Smooth muscle cell (in vitro differentiated cells): ENCODE data around the gene USP15. TPM values are rescaled to one million over a fixed set of nuclear protein-coding genes. Genes with fewer than 3 reads are reported as not detected.
"Not testable (repeated sequence)": the region's sequence is repeated elsewhere in the genome, so short reads cannot be mapped to it uniquely, and the experiment has no call there.

ENCODE experiments used
- DNase-seq: peaks from one replicate; lab custom pipeline; 2025; ENCODE audit not compliant: unreplicated experiment; lab: John Stamatoyannopoulos, UW
- H2AFZ ChIP-seq: fragments of 200-600 bp; sonication (generic); 2 replicates; pipeline ENCODE4 v1.6.0; 2016; ENCODE audit warnings: antibody characterized with exemption, low read depth, mild to moderate bottlenecking
- H3F3A ChIP-seq: fragments of 200-600 bp; sonication (generic); 2 replicates; pipeline ENCODE4 v1.6.0; 2017; ENCODE audit warnings: antibody characterized with exemption, low read depth
- H3K27ac ChIP-seq: fragments of 200-600 bp; sonication (generic); 2 replicates; pipeline ENCODE4 v1.5.1; 2016; ENCODE audit warnings: low read depth, mild to moderate bottlenecking
- H3K27me3 ChIP-seq: fragments of 200-600 bp; sonication (generic); 2 replicates; pipeline ENCODE4 v1.6.1; 2016; ENCODE audit warnings: low read depth, mild to moderate bottlenecking
- H3K36me3 ChIP-seq: fragments of 200-600 bp; sonication (generic); 2 replicates; pipeline ENCODE4 v1.5.1; 2016; ENCODE audit warnings: low read depth
- H3K4me1 ChIP-seq: fragments of 200-600 bp; sonication (generic); 2 replicates; pipeline ENCODE4 v1.5.1; 2016; ENCODE audit warnings: low read depth
- H3K4me2 ChIP-seq: fragments of 200-600 bp; sonication (generic); 2 replicates; pipeline ENCODE4 v1.6.0; 2016; ENCODE audit warnings: mild to moderate bottlenecking
- H3K4me3 ChIP-seq: fragments of 200-600 bp; sonication (generic); 2 replicates; pipeline ENCODE4 v1.5.1; 2016; ENCODE audit warnings: mild to moderate bottlenecking
- H3K79me2 ChIP-seq: fragments of 200-600 bp; sonication (generic); 2 replicates; pipeline ENCODE4 v1.6.0; 2016; ENCODE audit warnings: low read depth, mild to moderate bottlenecking
- H3K9ac ChIP-seq: fragments of 200-600 bp; sonication (generic); 2 replicates; pipeline ENCODE4 v1.6.0; 2016; ENCODE audit warnings: low read depth
- H3K9me3 ChIP-seq: fragments of 200-600 bp; sonication (generic); replicated peaks from 2 replicates; pipeline ENCODE4 v1.5.1; 2016; ENCODE audit warnings: low read depth
- H4K20me1 ChIP-seq: fragments of 200-600 bp; sonication (generic); 2 replicates; pipeline ENCODE4 v1.6.0; 2016; ENCODE audit warnings: low read depth
- CTCF ChIP-seq: fragments of 200-600 bp; sonication (generic); IDR thresholded peaks from 2 replicates; pipeline ENCODE4 v1.5.1; 2017; ENCODE audit warnings: borderline replicate concordance, mild to moderate bottlenecking, antibody characterized with exemption; ENCODE audit not compliant: insufficient read depth, poor library complexity, severe bottlenecking
- WGBS: methylation state at CpG from one replicate; pipeline ENCODE4 v1.1.7; 2016; ENCODE audit warnings: low lambda C conversion rate; 5-methylcytosine and 5-hydroxymethylcytosine counted together
- polyA plus RNA-seq: library from polyadenylated mRNA; unstranded; fragments of >200 nt; fragmentation: Nextera tagmentation; extraction: Ambion mirVana; gene quantifications from 2 replicates; pipeline ENCODE4 v1.2.1, GENCODE V29; 2016
- total RNA-seq: library from RNA; depleted of rRNA; stranded (reverse); fragments of >200 nt; gene quantifications from 2 replicates; pipeline ENCODE4 v1.2.3, GENCODE V29; 2014

The USP15 gene
- total and polyA plus RNA-seq, 2 experiments from 2014 or later, result 28.7 to 53.5 TPM

- Histone ChIP-seq H2AFZ (no peak overlapping the region), H3K79me2 (no peaks in the 10 kb centered on the region), H3K9me3 (no peaks in the 10 kb centered on the region), H3K27ac (peak overlapping the region; percentile 46), H3K4me3 (no peak overlapping the region), H3K4me2 (no peak overlapping the region), H4K20me1 (peaks cover 8% of the 10 kb centered on the region), H3K36me3 (peaks cover 4% of the 10 kb centered on the region), H3F3A (no peaks in the 10 kb centered on the region), H3K9ac (no peak overlapping the region), H3K27me3 (no peaks in the 10 kb centered on the region), H3K4me1 (no peaks in the 10 kb centered on the region)
- 65% methylated on average over 1 of the region's 1 CpG for WGBS
- no peak for TF ChIP-seq CTCF
- no peak for DNase-seq
Measured at GRCh38 chr12:62332598-62332997, 72.4 kb downstream of the USP15 start.

GRCh38 chr12:62335057-62335456 is 74.9 kb downstream of the USP15 start:
- Histone ChIP-seq H4K20me1 (peaks cover 8% of the 10 kb centered on the region), H3K9ac (no peak overlapping the region), H3K4me3 (no peak overlapping the region), H2AFZ (no peak overlapping the region), H3K27ac (no peak overlapping the region), H3K27me3 (no peaks in the 10 kb centered on the region), H3K4me2 (no peak overlapping the region), H3K9me3 (no peaks in the 10 kb centered on the region), H3K4me1 (no peaks in the 10 kb centered on the region), H3F3A (no peaks in the 10 kb centered on the region), H3K79me2 (peaks cover 19% of the 10 kb centered on the region), H3K36me3 (peaks cover 7% of the 10 kb centered on the region)
- no peak for DNase-seq
- 93% methylated on average over 4 of the region's 4 CpGs for WGBS
- TF ChIP-seq CTCF, result no peak

GRCh38 chr12:62335796-62336195 is 75.6 kb downstream of the USP15 start:
- Histone ChIP-seq H3K4me2 (no peak overlapping the region), H3K27me3 (no peaks in the 10 kb centered on the region), H3K27ac (no peak overlapping the region), H3K9ac (no peak overlapping the region), H3K4me1 (no peaks in the 10 kb centered on the region), H2AFZ (no peak overlapping the region), H4K20me1 (peaks cover 8% of the 10 kb centered on the region), H3K4me3 (no peak overlapping the region), H3K9me3 (no peaks in the 10 kb centered on the region), H3F3A (no peaks in the 10 kb centered on the region), H3K79me2 (peaks cover 26% of the 10 kb centered on the region), H3K36me3 (peaks cover 7% of the 10 kb centered on the region)
- TF ChIP-seq CTCF, result no peak
- WGBS, result 100% methylated on average over 3 of the region's 3 CpGs
- DNase-seq, result no peak

GRCh38 chr12:62337643-62338042 is 77.4 kb downstream of the USP15 start:
- not testable (repeated sequence) for H3F3A ChIP-seq, H3K4me2 ChIP-seq, H4K20me1 ChIP-seq, H2AFZ ChIP-seq, H3K27ac ChIP-seq, H3K27me3 ChIP-seq, H3K9me3 ChIP-seq, H3K36me3 ChIP-seq, H3K9ac ChIP-seq, H3K4me3 ChIP-seq, DNase-seq, H3K4me1 ChIP-seq
- H3K79me2 ChIP-seq, result peaks cover 27% of the 10 kb centered on the region

GRCh38 chr12:62342614-62343303 is 82.6 kb downstream of the USP15 start:
- not testable (repeated sequence) for H4K20me1 ChIP-seq, H3K4me1 ChIP-seq, H3K4me2 ChIP-seq, H3K4me3 ChIP-seq, H2AFZ ChIP-seq, H3K27ac ChIP-seq, DNase-seq, H3F3A ChIP-seq, H3K36me3 ChIP-seq, H3K9ac ChIP-seq, H3K9me3 ChIP-seq, H3K27me3 ChIP-seq
- peaks cover 32% of the 10 kb centered on the region for H3K79me2 ChIP-seq
- 94% methylated on average over 10 of the region's 10 CpGs for WGBS

- 98% methylated on average over 9 of the region's 9 CpGs for WGBS
- H3K79me2 ChIP-seq, result peaks cover 27% of the 10 kb centered on the region
Measured at GRCh38 chr12:62343304-62344120, 83.3 kb downstream of the USP15 start.

More at GRCh38 chr12:62343304-62344120, 83.3 kb downstream of the USP15 start:
- H3K27ac ChIP-seq, H3K27me3 ChIP-seq, H3K9ac ChIP-seq, H2AFZ ChIP-seq, H3K36me3 ChIP-seq, H3K9me3 ChIP-seq, H4K20me1 ChIP-seq, H3K4me3 ChIP-seq, H3F3A ChIP-seq, H3K4me2 ChIP-seq, H3K4me1 ChIP-seq, DNase-seq: not testable (repeated sequence)
